DMS53 treated with DMSO at 0.1 percent for 48 hours (cell line): ENCODE measurements around the gene PGLYRP2.
"Not testable (repeated sequence)": the region's sequence is repeated elsewhere in the genome, so short reads cannot be mapped to it uniquely, and the experiment has no call there.

Experiments used
- DNase-seq: peaks from one replicate; lab custom pipeline; 2025; ENCODE audit not compliant: unreplicated experiment; lab: John Stamatoyannopoulos, UW

PGLYRP2 gene

GRCh38 chr19:15488489-15489226 lies 9.4 kb upstream of the PGLYRP2 start:
- no peak for DNase-seq

GRCh38 chr19:15487038-15487437 lies 7.7 kb upstream of the PGLYRP2 start:
- no peak for DNase-seq

DNA sequence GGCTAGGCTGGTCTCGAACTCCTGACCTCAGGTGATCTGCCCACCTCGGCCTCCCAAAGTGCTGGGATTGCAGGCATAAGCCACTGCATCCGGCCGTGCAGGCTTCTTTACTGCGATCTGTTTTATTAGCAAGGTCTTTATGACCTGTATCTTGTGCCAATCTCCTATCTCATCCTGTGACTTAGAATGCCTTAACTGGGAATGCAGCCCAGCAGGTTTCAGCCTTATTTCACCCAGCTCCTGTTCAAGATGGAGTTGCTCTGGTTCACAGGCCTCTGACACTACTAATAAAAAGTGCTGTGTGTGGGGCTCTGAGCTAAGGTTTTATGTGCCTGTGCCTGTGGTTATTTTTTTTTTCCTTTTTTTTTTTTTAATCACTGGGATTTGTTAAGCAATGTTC lies 6.5 kb upstream of the PGLYRP2 start:
- DNase-seq, result not testable (repeated sequence)

DNA sequence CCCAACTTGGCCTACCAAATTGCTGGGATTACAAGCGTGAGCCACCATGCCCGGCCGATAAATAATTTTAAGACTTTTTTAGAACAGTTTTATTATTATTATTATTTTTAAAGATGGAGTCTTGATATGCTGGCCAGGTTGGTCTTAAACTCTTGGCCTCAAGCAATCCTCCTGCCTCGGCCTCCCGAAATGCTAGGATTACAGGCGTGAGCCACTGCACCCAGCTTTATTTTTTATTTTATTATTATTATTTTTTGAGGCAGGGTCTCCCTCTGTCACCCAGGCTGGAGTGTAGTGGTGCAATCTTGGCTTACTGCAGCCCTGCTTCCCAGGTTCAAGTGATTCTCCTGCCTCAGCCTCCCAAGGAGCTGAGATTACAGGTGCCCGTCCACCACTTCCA lies 1.7 kb upstream of the PGLYRP2 start:
- not testable (repeated sequence) for DNase-seq

DNA sequence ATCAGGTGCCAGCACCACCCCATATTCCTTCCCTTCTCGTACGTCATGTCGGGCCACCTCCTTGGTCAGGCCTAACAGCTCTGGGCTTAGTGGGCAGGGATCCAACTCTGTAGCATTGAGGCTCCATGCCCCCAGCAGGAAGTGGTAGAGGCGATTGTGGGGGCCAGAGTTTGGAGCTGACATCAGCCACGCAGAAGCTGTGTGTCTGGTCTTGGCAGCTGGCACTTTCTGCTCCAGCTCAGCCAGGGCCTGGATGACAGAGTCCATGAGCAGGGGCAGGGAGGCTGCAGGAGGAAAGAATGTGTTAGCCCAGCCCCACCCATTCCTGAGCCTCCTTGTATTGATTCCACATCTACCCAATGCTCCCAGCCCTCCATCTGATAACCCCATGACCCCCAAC lies 3.0 kb downstream of the PGLYRP2 start:
- DNase-seq, result no peak

DNA sequence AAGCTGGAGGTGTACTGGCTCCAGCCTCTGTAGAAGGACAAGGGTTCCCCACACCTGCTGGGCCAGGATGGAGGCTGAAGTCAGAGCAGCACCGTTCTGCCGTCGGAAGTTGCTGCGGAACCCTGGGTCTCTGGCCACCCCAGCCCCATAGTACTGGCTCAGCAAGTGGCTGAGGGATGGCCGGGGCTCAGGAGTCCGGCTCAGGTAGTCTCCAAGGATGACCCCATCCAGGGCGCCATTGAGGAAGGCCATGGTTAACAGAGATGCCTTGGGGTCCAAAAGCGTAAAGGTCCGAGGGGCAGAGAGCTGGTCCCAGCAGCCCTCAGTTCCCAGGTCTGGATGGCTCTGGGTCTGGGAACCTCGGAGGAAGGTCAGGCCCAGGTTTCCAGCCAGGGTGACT lies 3.7 kb downstream of the PGLYRP2 start:
- no peak for DNase-seq

GRCh38 chr19:15475169-15475568 lies 4.1 kb downstream of the PGLYRP2 start:
- DNase-seq, result no peak

GRCh38 chr19:15473821-15474220 lies 5.5 kb downstream of the PGLYRP2 start:
- DNase-seq, result not testable (repeated sequence)

GRCh38 chr19:15471639-15472101 lies 7.6 kb downstream of the PGLYRP2 start:
- no peak for DNase-seq

- DNase-seq, result no peak
Observed at GRCh38 chr19:15469513-15470297, 9.6 kb downstream of the PGLYRP2 start.

- no peak for DNase-seq
Observed at GRCh38 chr19:15468675-15469512, 10.4 kb downstream of the PGLYRP2 start.

GRCh38 chr19:15467734-15468214 lies 11.5 kb downstream of the PGLYRP2 start:
- DNase-seq, result no peak

GRCh38 chr19:15466851-15467733 lies 12.2 kb downstream of the PGLYRP2 start:
- DNase-seq, result no peak

- no peak for DNase-seq
Observed at GRCh38 chr19:15464394-15465385, 14.6 kb downstream of the PGLYRP2 start, which contains the start of gene RASAL3. RASAL3 (minus strand) TSS chr19:15464544; CDS start chr19:15464358, 186 bp downstream.

DNA sequence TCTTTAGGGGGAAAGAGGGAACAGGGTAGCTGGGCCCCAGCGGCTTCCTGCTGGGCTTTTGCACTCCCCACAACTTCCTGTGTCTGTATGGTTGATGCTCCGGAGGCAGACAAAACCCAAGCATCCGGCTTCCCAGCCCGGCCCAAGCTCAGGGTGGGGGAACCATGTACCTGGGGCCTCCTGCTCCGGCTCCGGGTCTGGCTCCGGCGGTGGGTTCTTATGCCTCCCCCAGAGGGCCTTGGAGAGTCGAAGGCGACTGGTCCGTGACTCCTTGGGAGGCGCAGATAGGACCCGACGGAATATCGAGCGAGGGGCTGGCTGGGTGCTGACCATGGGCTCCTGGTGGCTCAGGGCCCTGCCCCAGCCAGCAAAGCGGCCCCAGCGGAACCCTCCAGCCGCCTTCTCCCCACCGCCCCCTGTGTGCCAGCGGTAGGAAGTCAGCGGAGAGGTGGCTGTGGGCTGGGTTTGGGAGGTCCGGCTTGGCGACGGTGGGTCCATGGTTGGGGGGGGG lies 15.4 kb downstream of the PGLYRP2 start:
- no peak for DNase-seq

DNA sequence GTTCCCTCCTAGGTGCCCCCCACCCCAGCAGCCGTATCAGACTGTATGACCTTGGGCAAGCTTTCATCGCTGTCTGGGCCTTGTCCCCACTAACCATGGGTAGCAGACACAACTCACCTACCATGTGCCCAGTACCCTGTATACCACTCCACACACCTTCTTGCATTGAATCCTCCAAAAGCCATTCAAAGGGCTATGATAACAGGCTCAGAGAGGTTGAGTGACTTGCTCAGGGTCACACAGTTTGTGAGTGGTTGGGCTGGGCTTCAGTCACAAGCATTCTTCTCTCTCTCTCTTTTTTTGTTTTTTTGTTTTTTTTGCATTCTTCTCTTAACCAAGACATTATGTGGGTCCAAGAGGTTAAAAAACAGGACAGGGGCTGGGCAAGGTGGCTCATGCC lies 17.6 kb downstream of the PGLYRP2 start:
- DNase-seq, result no peak

DNA sequence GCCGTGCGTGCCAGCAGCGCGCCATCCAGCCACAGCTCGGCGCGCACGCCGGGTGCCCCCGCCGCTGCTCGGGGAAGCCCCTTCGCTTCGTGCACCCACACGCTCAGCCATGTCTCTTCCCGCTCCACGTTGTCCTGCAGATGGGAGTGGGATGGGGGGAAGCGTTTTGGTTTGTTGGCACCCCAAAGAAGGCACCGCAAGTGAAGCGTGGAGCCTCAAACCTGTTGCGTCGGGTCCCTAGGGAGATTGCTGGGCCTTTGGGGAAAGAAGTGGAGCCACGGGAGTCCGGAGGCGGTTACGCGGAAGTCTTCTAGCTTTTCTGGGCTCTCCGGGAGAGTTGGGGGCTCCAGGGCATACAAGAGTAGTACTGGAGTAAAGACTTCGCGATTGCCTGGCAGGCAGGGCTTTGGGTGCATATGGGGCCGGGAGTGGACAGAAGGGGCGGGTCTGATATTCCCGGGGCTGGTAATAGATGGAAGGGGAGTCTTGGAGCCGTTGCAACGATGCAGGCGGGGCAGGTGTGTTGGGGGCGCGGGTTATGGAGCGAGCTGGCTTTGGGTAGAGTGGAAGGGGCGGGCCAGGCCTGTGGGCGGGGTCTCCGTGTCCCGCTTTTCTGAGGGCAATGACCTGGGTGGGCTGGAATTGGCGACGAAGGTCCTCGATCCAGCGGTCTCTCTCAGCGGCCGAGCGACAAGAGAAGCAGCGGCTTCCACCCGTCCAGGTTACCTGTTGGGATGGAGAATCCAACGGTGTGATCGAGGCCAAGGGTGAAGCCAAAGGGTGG lies 21.4 kb downstream of the PGLYRP2 start:
- DNase-seq, result no peak
